Stomach (tissue), 19 donors: Measurements from ENCODE around the gene TEAD1. TPM values are rescaled to one million over a fixed set of nuclear protein-coding genes. Genes with fewer than 3 reads are reported as not detected.

ENCODE experiments used
- DNase-seq, 2 donors: peaks; one replicate each; pipeline versions ENCODE4 v3.0.0 to v3.0.0-alpha.2; 2013 to 2019
- H3K27ac ChIP-seq, 5 donors: fragments of 200-600 bp in 4 of 5; sonication (generic) in 4 of 5; one replicate each; pipeline ENCODE4 v1.5.1; 2013 to 2019; ENCODE audit warnings: mild to moderate bottlenecking in 1 of 5, moderate library complexity in 1 of 5
- H3K27me3 ChIP-seq, 3 donors: fragments of 200-600 bp; sonication (generic); one replicate each; pipeline ENCODE4 v1.5.1; 2017 to 2019; ENCODE audit warnings: mixed run types in 1 of 3
- H3K36me3 ChIP-seq, 4 donors: fragments of 200-600 bp; sonication (generic); 1 replicate in 3 of 4; 2 replicates in 1 of 4; pipeline ENCODE4 v1.5.1; 2016 to 2019
- H3K4me1 ChIP-seq, 4 donors: fragments of 200-600 bp; sonication (generic); one replicate each; pipeline ENCODE4 v1.5.1; 2016 to 2019
- H3K4me3 ChIP-seq, 4 donors: fragments of 200-600 bp; sonication (generic) in 3 of 4; one replicate each; pipeline ENCODE4 v1.5.1; 2016 to 2019; ENCODE audit warnings: mild to moderate bottlenecking in 1 of 4
- H3K9me3 ChIP-seq, 4 donors: fragments of 200-600 bp; sonication (generic); one replicate each; pipeline ENCODE4 v1.5.1; 2016 to 2019
- EP300 ChIP-seq: sonication (generic); formaldehyde crosslinking; IDR thresholded peaks from one replicate; pipeline ENCODE4 v1.6.1; 2017; ENCODE audit warnings: antibody characterized with exemption
- POLR2A ChIP-seq, 4 donors: fragments of 450-650 bp; IDR thresholded peaks; one replicate each; pipeline ENCODE4 v1.6.1; 2016; ENCODE audit warnings: antibody characterized with exemption in 4 of 4, control low read depth in 2 of 4, mild to moderate bottlenecking in 1 of 4, moderate library complexity in 1 of 4
- POLR2AphosphoS5 ChIP-seq, 3 donors: sonication (generic); formaldehyde crosslinking; IDR thresholded peaks; one replicate each; pipeline ENCODE4 v1.6.1; 2016; ENCODE audit warnings: antibody characterized with exemption in 3 of 3
- whole genome bisulfite sequencing, 5 donors: extraction: QIAGEN DNeasy Blood & Tissue Kit in 3 of 5; methylation state at CpG; one replicate each; pipeline versions ENCODE4 v1.1.5 to v1.1.7; 2013 to 2018; 5-methylcytosine and 5-hydroxymethylcytosine counted together
- intact Hi-C: fragments of 100-400 bp; cut with DNase I; formaldehyde crosslinking; loops from one replicate; pipeline ENCODE4 v1.15.1; 2023; ENCODE audit warnings: low total_unique reads
- long read RNA-seq, 10 donors: transcript quantifications; one replicate each; lab custom pipeline, GENCODE V29; 2026
- polyA plus RNA-seq, 3 donors: library from polyadenylated mRNA; stranded (reverse); fragments of 200-250 nt; gene quantifications; one replicate each; pipeline ENCODE4 v1.2.3, GENCODE V29; 2013
- total RNA-seq, 5 donors: library from RNA; depleted of rRNA; stranded (reverse); fragments of >200 nt; gene quantifications; one replicate each; pipeline versions ENCODE4 v1.1.0 to v1.2.3, GENCODE V29; 2014 to 2016
- TF ChIP-seq, protein P1 (sequence below), 7 experiments: fragments of 450-650 bp in 4 of 7; fragments of 200-600 bp in 3 of 7; sonication (generic) in 3 of 7; IDR thresholded peaks; one replicate each; pipeline ENCODE4 v1.5.1; 2016 to 2019; ENCODE audit warnings: antibody characterized with exemption in 7 of 7, control low read depth in 2 of 7, mild to moderate bottlenecking in 1 of 7
- donor health status: healthy with polysubstance abuse.
- donor health status: Bipolar disorder and iron deficiency.
- donor health status: healthy.

The TEAD1 gene
- 100 to 1,000 TPM in 1 of 5 donors, 10 to 100 TPM in 4; 52.5 to 133 (median 85.0) TPM for total RNA-seq
- 10 to 100 TPM in 1 of 3 donors, 1 to 10 TPM in 2; 4.9 to 13.1 (median 8.4) TPM for polyA plus RNA-seq
- long read RNA-seq, donor 1 = 0 reads
- long read RNA-seq, donor 2, full-length matches to known transcripts = 2 of 13 reads
- long read RNA-seq, donor 2, partial matches to known transcripts = 11 of 13 reads
- long read RNA-seq, donor 2, other reads (novel, unspliced or antisense) = 0 of 13 reads
- long read RNA-seq, donor 3 = 0 reads
- long read RNA-seq, donor 4, full-length matches to known transcripts = 2 of 2 reads
- long read RNA-seq, donor 4, partial matches to known transcripts = 0 of 2 reads
- long read RNA-seq, donor 4, other reads (novel, unspliced or antisense) = 0 of 2 reads
- long read RNA-seq, donor 5, partial matches to known transcripts = 0 of 3 reads
- long read RNA-seq, donor 5, other reads (novel, unspliced or antisense) = 0 of 3 reads
- long read RNA-seq, donor 6, partial matches to known transcripts = 6 of 7 reads
- long read RNA-seq, donor 6, other reads (novel, unspliced or antisense) = 0 of 7 reads
- long read RNA-seq, donor 7, partial matches to known transcripts = 0 of 2 reads
- long read RNA-seq, donor 7, other reads (novel, unspliced or antisense) = 0 of 2 reads
- long read RNA-seq, donor 8, partial matches to known transcripts = 0 of 1 reads
- long read RNA-seq, donor 8, other reads (novel, unspliced or antisense) = 0 of 1 reads
- long read RNA-seq, donor 9, partial matches to known transcripts = 0 of 3 reads
- long read RNA-seq, donor 9, other reads (novel, unspliced or antisense) = 0 of 3 reads
- long read RNA-seq, donor 10, full-length matches to known transcripts = 1 of 1 reads
- long read RNA-seq, donor 10, partial matches to known transcripts = 0 of 1 reads
- long read RNA-seq, donor 10, other reads (novel, unspliced or antisense) = 0 of 1 reads

DNA sequence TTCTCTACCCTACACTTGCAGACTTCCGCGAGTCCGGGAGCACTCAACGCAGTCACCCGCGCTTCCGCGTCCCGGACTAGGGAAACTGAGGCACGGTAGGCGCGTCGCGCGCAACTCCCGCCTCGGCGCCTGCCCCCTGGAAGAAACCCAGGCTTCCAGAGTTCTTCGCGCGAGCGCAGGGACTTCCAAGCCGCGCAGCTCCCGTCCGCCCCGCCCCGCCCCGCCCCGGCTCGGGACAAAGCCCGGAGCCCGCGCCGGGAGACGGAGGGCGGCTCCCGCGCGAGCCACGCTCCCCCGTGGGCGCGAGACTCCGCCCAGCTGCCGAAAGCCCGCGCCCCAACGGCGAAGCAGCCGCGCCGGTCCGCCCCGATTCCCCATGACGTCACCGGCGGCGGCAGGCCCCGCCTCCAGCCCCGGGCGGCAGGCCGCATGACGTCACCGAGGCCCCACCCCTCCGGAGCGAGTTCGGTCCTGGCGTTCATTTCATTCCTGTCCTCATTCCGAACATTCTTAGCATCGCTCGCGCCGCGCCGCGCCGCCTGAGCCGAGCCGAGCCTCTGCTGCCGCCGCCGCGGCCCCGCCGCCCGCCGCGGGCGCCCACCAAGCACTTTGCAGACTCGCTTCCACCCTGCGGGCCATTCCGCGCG, at the start of gene TEAD1:
TEAD1 (plus strand) TSS at position 498 of the 647 bp plus-strand sequence.
- peaks cover 0 to 16% (median 0%) of the 10 kb centered on the region in 3 donors for H3K27me3 ChIP-seq
- no peaks in the 10 kb centered on the region for H3K36me3 ChIP-seq
- H3K27ac ChIP-seq = peak within 1 kb of the TSS; percentile 96 to 100 (median 99)
- no peaks in the 10 kb centered on the region for H3K9me3 ChIP-seq
- peak; percentile 98 for DNase-seq
- WGBS, 5 donors = 0 to 5% (median 1%) methylated on average over 25 to 95 of the region's 95 CpGs
- peaks cover 8 to 40% (median 29%) of the 10 kb centered on the region in 4 donors for H3K4me1 ChIP-seq
- intact Hi-C loops = no loop called here
- peak within 1 kb of the TSS; percentile 66 to 88 (median 76) for H3K4me3 ChIP-seq
- peak; percentile 63 for TF ChIP-seq EP300
- peak; percentile 52 to 90 (median 80) for TF ChIP-seq POLR2AphosphoS5 (IDR thresholded peaks at IDR 0.05)
- no peak for TF ChIP-seq POLR2A (IDR thresholded peaks at IDR 0.05)
- TF ChIP-seq, protein P1, sequence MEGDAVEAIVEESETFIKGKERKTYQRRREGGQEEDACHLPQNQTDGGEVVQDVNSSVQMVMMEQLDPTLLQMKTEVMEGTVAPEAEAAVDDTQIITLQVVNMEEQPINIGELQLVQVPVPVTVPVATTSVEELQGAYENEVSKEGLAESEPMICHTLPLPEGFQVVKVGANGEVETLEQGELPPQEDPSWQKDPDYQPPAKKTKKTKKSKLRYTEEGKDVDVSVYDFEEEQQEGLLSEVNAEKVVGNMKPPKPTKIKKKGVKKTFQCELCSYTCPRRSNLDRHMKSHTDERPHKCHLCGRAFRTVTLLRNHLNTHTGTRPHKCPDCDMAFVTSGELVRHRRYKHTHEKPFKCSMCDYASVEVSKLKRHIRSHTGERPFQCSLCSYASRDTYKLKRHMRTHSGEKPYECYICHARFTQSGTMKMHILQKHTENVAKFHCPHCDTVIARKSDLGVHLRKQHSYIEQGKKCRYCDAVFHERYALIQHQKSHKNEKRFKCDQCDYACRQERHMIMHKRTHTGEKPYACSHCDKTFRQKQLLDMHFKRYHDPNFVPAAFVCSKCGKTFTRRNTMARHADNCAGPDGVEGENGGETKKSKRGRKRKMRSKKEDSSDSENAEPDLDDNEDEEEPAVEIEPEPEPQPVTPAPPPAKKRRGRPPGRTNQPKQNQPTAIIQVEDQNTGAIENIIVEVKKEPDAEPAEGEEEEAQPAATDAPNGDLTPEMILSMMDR (IDR thresholded peaks at IDR 0.05) = no peak

DNA sequence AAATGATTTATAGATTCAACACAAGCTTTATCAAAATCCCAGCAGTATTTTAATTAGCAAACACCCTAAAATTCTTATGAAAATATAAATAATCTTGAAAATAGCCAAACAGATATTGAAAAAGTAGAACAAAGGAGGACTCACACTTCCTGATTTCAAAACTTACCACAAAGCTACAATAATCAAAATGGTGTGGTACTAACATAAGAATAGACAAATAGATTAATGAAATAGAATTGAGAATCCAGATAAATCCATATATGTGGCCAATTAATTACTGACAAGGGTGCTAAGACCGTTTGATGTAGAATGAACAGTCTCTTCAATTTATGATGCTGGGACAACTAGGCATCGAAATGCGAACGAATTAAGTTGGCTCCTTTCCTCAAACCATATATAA, 49.6 kb upstream of the TEAD1 start:
- no peaks in the 10 kb centered on the region for H3K4me1 ChIP-seq
- TF ChIP-seq POLR2A (IDR thresholded peaks at IDR 0.05) (no peak), EP300 (no peak)
- peaks cover 0 to 18% (median 11%) of the 10 kb centered on the region in 4 donors for H3K9me3 ChIP-seq
- no peaks in the 10 kb centered on the region for H3K27me3 ChIP-seq
- H3K4me3 ChIP-seq = no peak overlapping the region
- H3K36me3 ChIP-seq = no peaks in the 10 kb centered on the region
- H3K27ac ChIP-seq = no peak overlapping the region
- intact Hi-C loops = no loop called here
- DNase-seq = no peak
- 91 to 96% (median 94%) methylated on average over 4 of the region's 4 CpGs for WGBS, 5 donors

DNA sequence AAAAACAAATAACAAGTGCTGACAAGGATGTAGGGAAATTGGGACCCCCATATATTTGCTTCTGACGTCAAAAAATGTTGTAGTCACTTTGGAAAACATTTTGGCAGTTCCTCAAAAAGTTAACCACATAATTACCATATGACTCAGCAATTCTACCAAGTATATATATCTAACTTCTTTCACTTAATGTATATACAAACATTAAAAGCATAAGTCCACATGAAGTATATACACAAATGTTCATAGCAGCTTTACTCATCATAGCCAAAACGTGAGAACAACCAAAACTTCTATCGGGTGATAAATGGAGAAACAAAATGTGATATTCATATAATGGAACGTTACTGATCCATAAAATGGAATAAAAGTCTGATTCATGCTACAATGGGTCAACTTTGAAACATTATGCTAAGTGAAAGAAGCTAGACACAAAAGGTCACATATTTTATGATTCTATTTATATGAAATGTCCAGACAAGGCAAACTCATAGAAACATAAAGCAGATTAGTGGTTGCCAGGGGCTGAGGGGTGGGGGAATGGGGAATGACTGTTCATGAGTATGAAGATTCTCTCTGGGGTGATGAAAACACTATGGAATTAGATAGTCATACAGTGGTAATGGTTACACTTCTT, 48.7 kb upstream of the TEAD1 start:
- intact Hi-C loops = no loop called here
- no peak for DNase-seq
- Histone ChIP-seq H3K4me1 (no peaks in the 10 kb centered on the region), H3K36me3 (no peaks in the 10 kb centered on the region), H3K4me3 (no peak overlapping the region), H3K27ac (no peak overlapping the region), H3K27me3 (no peaks in the 10 kb centered on the region), H3K9me3 (peaks cover 0 to 18% (median 11%) of the 10 kb centered on the region in 4 donors)
- TF ChIP-seq, protein P1 (IDR thresholded peaks at IDR 0.05) = no peak
- no peak for TF ChIP-seq POLR2AphosphoS5 (IDR thresholded peaks at IDR 0.05)
- TF ChIP-seq POLR2A (IDR thresholded peaks at IDR 0.05) = no peak
- no peak for TF ChIP-seq EP300
- WGBS, 5 donors = 45 to 62% (median 58%) methylated on average over 4 of the region's 4 CpGs

DNA sequence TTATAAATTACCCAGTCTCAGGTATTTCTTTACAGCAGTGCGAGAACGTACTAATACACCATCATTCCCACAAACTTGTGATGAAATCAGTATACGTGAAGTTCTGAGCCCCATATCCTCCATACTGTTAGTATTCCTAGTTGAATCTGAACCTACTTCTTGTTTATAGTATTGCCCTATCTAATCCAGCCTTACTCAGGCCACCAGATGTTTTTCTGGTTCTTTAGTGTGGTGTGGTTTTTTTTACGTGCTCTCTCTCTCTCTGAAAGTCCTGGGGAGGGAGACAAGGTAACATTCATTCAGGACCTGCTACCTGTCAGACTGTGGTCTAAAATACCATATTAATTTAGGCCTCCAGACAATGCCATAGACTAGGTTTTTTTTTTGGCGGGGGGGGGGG, 47.6 kb upstream of the TEAD1 start:
- peaks cover 0 to 18% (median 11%) of the 10 kb centered on the region in 4 donors for H3K9me3 ChIP-seq
- no peak overlapping the region for H3K4me3 ChIP-seq
- H3K36me3 ChIP-seq = no peaks in the 10 kb centered on the region
- no peaks in the 10 kb centered on the region for H3K27me3 ChIP-seq
- TF ChIP-seq POLR2A (IDR thresholded peaks at IDR 0.05) (no peak), POLR2AphosphoS5 (IDR thresholded peaks at IDR 0.05) (no peak), EP300 (no peak)
- TF ChIP-seq, protein P1 (IDR thresholded peaks at IDR 0.05) = no peak
- intact Hi-C loops = no loop called here
- 84 to 94% (median 90%) methylated on average over 5 of the region's 5 CpGs for WGBS, 5 donors
- no peak for DNase-seq
- H3K27ac ChIP-seq = no peak overlapping the region
- no peaks in the 10 kb centered on the region for H3K4me1 ChIP-seq
